ENCODE results near the gene GRK5.
"Not testable (repeated sequence)": the region's sequence is repeated elsewhere in the genome, so short reads cannot be mapped to it uniquely, and the experiment has no call there.

The GRK5 gene

GRCh38 chr10:119222537-119222936 is 15.2 kb downstream of the GRK5 start:
- DNase-seq: peak in 1 of 3 donors; percentile 24

GRCh38 chr10:119222966-119223386 is 15.6 kb downstream of the GRK5 start:
- no peak for DNase-seq

GRCh38 chr10:119225083-119225658 is 17.8 kb downstream of the GRK5 start:
- DNase-seq: no peak

- DNase-seq: no peak
These were observed 20.5 kb downstream of the GRK5 start for GRCh38 chr10:119227825-119228224.

GRCh38 chr10:119231654-119232053 is 24.3 kb downstream of the GRK5 start:
- DNase-seq: no peak

GRCh38 chr10:119232439-119232838 is 25.1 kb downstream of the GRK5 start:
- DNase-seq: peak; percentile 39 to 65 (median 47)

- no peak for DNase-seq
These were observed 25.9 kb downstream of the GRK5 start for GRCh38 chr10:119233123-119233820.

GRCh38 chr10:119233821-119234220 is 26.4 kb downstream of the GRK5 start:
- DNase-seq: no peak

- no peak for DNase-seq
These were observed 28.0 kb downstream of the GRK5 start for GRCh38 chr10:119235356-119235755.

- DNase-seq: no peak
These were observed 30.5 kb downstream of the GRK5 start for GRCh38 chr10:119237722-119238436.

GRCh38 chr10:119238577-119238976 is 31.2 kb downstream of the GRK5 start:
- no peak for DNase-seq

- not testable (repeated sequence) for DNase-seq
These were observed 31.6 kb downstream of the GRK5 start for GRCh38 chr10:119239015-119239414.

- not testable (repeated sequence) for DNase-seq
These were observed 32.3 kb downstream of the GRK5 start for GRCh38 chr10:119239630-119240029.

- no peak for DNase-seq
These were observed 33.7 kb downstream of the GRK5 start for GRCh38 chr10:119241066-119241465.

- DNase-seq: no peak
These were observed 34.8 kb downstream of the GRK5 start for GRCh38 chr10:119242186-119242585.

GRCh38 chr10:119243488-119243887 is 36.1 kb downstream of the GRK5 start:
- no peak for DNase-seq

- DNase-seq: no peak
These were observed 36.6 kb downstream of the GRK5 start for GRCh38 chr10:119243967-119244366.

GRCh38 chr10:119245272-119245671 is 37.9 kb downstream of the GRK5 start:
- DNase-seq: no peak

- DNase-seq: no peak
These were observed 39.6 kb downstream of the GRK5 start for GRCh38 chr10:119246862-119247549.

- no peak for DNase-seq
These were observed 40.2 kb downstream of the GRK5 start for GRCh38 chr10:119247550-119247894.

- DNase-seq: no peak
These were observed 40.8 kb downstream of the GRK5 start for GRCh38 chr10:119248184-119248583.

- no peak for DNase-seq
These were observed 41.3 kb downstream of the GRK5 start for GRCh38 chr10:119248681-119249080.

GRCh38 chr10:119250641-119251314 is 43.4 kb downstream of the GRK5 start:
- peak in 2 of 3 donors; percentile 8 to 24 for DNase-seq
